Gastrocnemius medialis (tissue), 4 donors: ENCODE data around the gene CLEC18B. TPM values are rescaled to one million over a fixed set of nuclear protein-coding genes. Genes with fewer than 3 reads are reported as not detected.

Source experiments
- ATAC-seq, 2 donors: fragments of 150-250 bp; one replicate each; pipeline ENCODE4 v1.9.1; 2016
- DNase-seq, 2 donors: peaks; one replicate each; pipeline ENCODE4 v3.0.0-alpha.2; 2019
- H3K27ac ChIP-seq, 4 donors: fragments of 200-600 bp; sonication (generic); 1 replicate in 1 of 4; 2 replicates in 3 of 4; pipeline ENCODE4 v1.5.1; 2016 to 2018; ENCODE audit warnings: mild to moderate bottlenecking in 2 of 4, moderate library complexity in 1 of 4
- H3K27me3 ChIP-seq, 3 donors: fragments of 200-600 bp; sonication (generic) in 2 of 3; 1 replicate in 1 of 3; 2 replicates in 2 of 3; pipeline versions ENCODE4 v1.5.1 to v1.6.0; 2016 to 2019; ENCODE audit warnings: mild to moderate bottlenecking in 1 of 3, moderate library complexity in 1 of 3
- H3K36me3 ChIP-seq, 2 donors: fragments of 200-600 bp; sonication (generic) in 1 of 2; one replicate each; pipeline ENCODE4 v1.5.1; 2017 to 2018
- H3K4me1 ChIP-seq, 2 donors: fragments of 200-600 bp; sonication (generic) in 1 of 2; one replicate each; pipeline ENCODE4 v1.5.1; 2016 to 2017; ENCODE audit warnings: mild to moderate bottlenecking in 2 of 2
- H3K4me3 ChIP-seq, 4 donors: fragments of 200-600 bp; sonication (generic) in 3 of 4; 1 replicate in 1 of 4; 2 replicates in 3 of 4; pipeline ENCODE4 v1.5.1; 2016 to 2019; ENCODE audit warnings: mild to moderate bottlenecking in 2 of 4
- H3K9me3 ChIP-seq, 3 donors: fragments of 200-600 bp; sonication (generic) in 2 of 3; 1 replicate in 1 of 3; 2 replicates in 2 of 3; pipeline ENCODE4 v1.5.1; 2016 to 2019
- POLR2A ChIP-seq, 2 donors: fragments of 450-650 bp; IDR thresholded peaks; one replicate each; pipeline ENCODE4 v1.6.1; 2017; ENCODE audit warnings: antibody characterized with exemption in 2 of 2, mild to moderate bottlenecking in 2 of 2, moderate library complexity in 2 of 2
- in situ Hi-C, 4 donors: fragments of 200-750 bp; cut with MboI; loops; one replicate each; pipeline versions ENCODE4 v1.15.0 to v1.8.0; 2017; ENCODE audit warnings: low sequenced_read_pairs in 4 of 4
- intact Hi-C: fragments of 100-400 bp; cut with DNase I; formaldehyde crosslinking; loops from one replicate; pipeline ENCODE4 v1.15.1; 2023; ENCODE audit warnings: low total_unique reads
- total RNA-seq, 4 donors: library from RNA; depleted of rRNA; stranded (reverse); fragments of >200 nt; gene quantifications; one replicate each; pipeline versions ENCODE4 v1.1.0 to v1.2.3, GENCODE V29; 2016
- TF ChIP-seq, protein P1 (sequence below), 5 experiments: fragments of 450-650 bp in 3 of 5; fragments of 200-600 bp in 2 of 5; sonication (generic) in 2 of 5; IDR thresholded peaks in 4 of 5; conservative IDR thresholded peaks in 1 of 5; 1 replicate in 4 of 5; 2 replicates in 1 of 5; pipeline ENCODE4 v1.5.1; 2016 to 2019; ENCODE audit warnings: antibody characterized with exemption in 5 of 5, mild to moderate bottlenecking in 3 of 5, moderate library complexity in 3 of 5

CLEC18B gene
- total RNA-seq, 4 donors from 2014 or later: 1.1 to 2.7 TPM; not detected in 2

- in situ Hi-C loops: loop anchor here in 1 of 4 donors (25.0 kb wide), 1 partner anchor 104 kb away; no protein-coding TSS in a partner anchor
- Histone ChIP-seq H3K27me3 (no peaks in the 10 kb centered on the region), H3K9me3 (no peaks in the 10 kb centered on the region), H3K4me1 (no peaks in the 10 kb centered on the region), H3K4me3 (no peak overlapping the region), H3K27ac (no peak overlapping the region), H3K36me3 (peaks cover 0 to 95% of the 10 kb centered on the region in 2 donors)
- ATAC-seq (no peak), DNase-seq (no peak)
- TF ChIP-seq, protein P1, sequence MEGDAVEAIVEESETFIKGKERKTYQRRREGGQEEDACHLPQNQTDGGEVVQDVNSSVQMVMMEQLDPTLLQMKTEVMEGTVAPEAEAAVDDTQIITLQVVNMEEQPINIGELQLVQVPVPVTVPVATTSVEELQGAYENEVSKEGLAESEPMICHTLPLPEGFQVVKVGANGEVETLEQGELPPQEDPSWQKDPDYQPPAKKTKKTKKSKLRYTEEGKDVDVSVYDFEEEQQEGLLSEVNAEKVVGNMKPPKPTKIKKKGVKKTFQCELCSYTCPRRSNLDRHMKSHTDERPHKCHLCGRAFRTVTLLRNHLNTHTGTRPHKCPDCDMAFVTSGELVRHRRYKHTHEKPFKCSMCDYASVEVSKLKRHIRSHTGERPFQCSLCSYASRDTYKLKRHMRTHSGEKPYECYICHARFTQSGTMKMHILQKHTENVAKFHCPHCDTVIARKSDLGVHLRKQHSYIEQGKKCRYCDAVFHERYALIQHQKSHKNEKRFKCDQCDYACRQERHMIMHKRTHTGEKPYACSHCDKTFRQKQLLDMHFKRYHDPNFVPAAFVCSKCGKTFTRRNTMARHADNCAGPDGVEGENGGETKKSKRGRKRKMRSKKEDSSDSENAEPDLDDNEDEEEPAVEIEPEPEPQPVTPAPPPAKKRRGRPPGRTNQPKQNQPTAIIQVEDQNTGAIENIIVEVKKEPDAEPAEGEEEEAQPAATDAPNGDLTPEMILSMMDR (IDR thresholded peaks at IDR 0.05 in 4 of 5, conservative IDR thresholded peaks at IDR 0.05 in 1 of 5): no peak
- no peak for TF ChIP-seq POLR2A (IDR thresholded peaks at IDR 0.05)
- intact Hi-C loops: no loop called here
These were observed 44.8 kb upstream of the CLEC18B start for GRCh38 chr16:74465851-74466685.

GRCh38 chr16:74465281-74465680, 44.0 kb upstream of the CLEC18B start:
- Histone ChIP-seq H3K27me3 (no peaks in the 10 kb centered on the region), H3K27ac (no peak overlapping the region), H3K36me3 (peaks cover 0 to 95% of the 10 kb centered on the region in 2 donors), H3K4me3 (no peak overlapping the region), H3K9me3 (no peaks in the 10 kb centered on the region), H3K4me1 (no peaks in the 10 kb centered on the region)
- ATAC-seq: no peak
- no peak for DNase-seq
- no peak for TF ChIP-seq POLR2A (IDR thresholded peaks at IDR 0.05)
- TF ChIP-seq, protein P1 (IDR thresholded peaks at IDR 0.05 in 4 of 5, conservative IDR thresholded peaks at IDR 0.05 in 1 of 5): no peak
- in situ Hi-C loops: loop anchor here in 1 of 4 donors (25.0 kb wide), 1 partner anchor 103 kb away; no protein-coding TSS in a partner anchor
- intact Hi-C loops: no loop called here

GRCh38 chr16:74463888-74464287, 42.6 kb upstream of the CLEC18B start:
- H3K27me3 ChIP-seq: no peaks in the 10 kb centered on the region
- no peak overlapping the region for H3K4me3 ChIP-seq
- intact Hi-C loops: no loop called here
- H3K9me3 ChIP-seq: no peaks in the 10 kb centered on the region
- ATAC-seq (no peak), DNase-seq (no peak)
- H3K27ac ChIP-seq: no peak overlapping the region
- in situ Hi-C loops: loop anchor here in 1 of 4 donors (25.0 kb wide), 1 partner anchor 102 kb away; no protein-coding TSS in a partner anchor
- H3K36me3 ChIP-seq: peaks cover 0 to 96% of the 10 kb centered on the region in 2 donors
- no peak for TF ChIP-seq POLR2A (IDR thresholded peaks at IDR 0.05)
- TF ChIP-seq, protein P1 (IDR thresholded peaks at IDR 0.05 in 4 of 5, conservative IDR thresholded peaks at IDR 0.05 in 1 of 5): no peak
- no peaks in the 10 kb centered on the region for H3K4me1 ChIP-seq

DNA sequence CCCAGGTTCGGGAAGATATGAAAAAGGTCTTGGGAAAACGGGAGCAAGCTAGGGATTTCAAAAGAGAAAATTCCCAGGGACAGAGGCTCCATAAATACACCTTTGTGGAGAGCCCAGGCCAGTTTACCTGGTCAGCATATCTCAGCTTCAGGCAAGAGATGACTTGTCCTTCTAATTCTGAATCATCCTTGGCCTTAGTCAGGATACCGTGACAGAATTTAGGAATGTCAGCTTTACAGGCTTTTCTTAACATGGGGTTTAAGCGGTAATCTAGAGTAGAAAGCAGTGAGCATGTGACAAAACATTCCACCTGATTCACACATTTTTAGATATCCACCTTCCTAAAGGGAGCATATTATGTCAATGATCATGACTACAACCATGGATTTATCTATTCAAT, 41.1 kb upstream of the CLEC18B start:
- Histone ChIP-seq H3K4me1 (no peaks in the 10 kb centered on the region), H3K9me3 (no peaks in the 10 kb centered on the region), H3K4me3 (no peak overlapping the region), H3K27ac (no peak overlapping the region), H3K36me3 (peaks cover 0 to 97% of the 10 kb centered on the region in 2 donors), H3K27me3 (no peaks in the 10 kb centered on the region)
- DNase-seq (no peak), ATAC-seq (no peak)
- in situ Hi-C loops: loop anchor here in 1 of 4 donors (25.0 kb wide), 1 partner anchor 100 kb away; no protein-coding TSS in a partner anchor
- TF ChIP-seq POLR2A (IDR thresholded peaks at IDR 0.05): no peak
- TF ChIP-seq, protein P1 (IDR thresholded peaks at IDR 0.05 in 4 of 5, conservative IDR thresholded peaks at IDR 0.05 in 1 of 5): no peak
- intact Hi-C loops: no loop called here
